Stimulated activated CD8-positive, alpha-beta memory T cell treated with anti-CD3 and anti-CD28 coated beads, Interleukin-12 subunit alpha, Interleukin-12 subunit beta, amount 100 ng/mL, for 24 hours (primary cell): ENCODE measurements around the gene EEA1.

ENCODE experiments used
- DNase-seq: peaks from one replicate; pipeline ENCODE4 v3.0.0-alpha.2; 2020; ENCODE audit errors: extremely low read depth

The EEA1 gene

DNA sequence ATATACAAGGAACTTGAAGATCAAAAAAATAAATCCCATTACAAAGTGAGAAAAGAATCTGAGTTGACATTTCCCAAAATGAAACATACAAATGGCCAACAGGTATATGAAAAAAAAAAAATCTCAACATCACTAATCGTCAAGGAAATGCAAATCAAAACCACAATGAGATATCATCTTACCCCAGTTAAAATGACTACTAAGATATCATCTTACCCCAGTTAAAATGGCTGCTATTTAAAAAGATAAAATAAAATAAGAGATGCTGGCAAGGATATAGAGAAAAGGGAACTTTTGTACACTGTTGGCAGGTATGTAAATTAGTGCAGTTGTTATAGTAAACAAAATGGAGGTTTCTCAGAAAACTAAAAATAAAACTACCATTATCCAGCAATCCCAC lies 181.9 kb downstream of the EEA1 start:
- no peak for DNase-seq

DNA sequence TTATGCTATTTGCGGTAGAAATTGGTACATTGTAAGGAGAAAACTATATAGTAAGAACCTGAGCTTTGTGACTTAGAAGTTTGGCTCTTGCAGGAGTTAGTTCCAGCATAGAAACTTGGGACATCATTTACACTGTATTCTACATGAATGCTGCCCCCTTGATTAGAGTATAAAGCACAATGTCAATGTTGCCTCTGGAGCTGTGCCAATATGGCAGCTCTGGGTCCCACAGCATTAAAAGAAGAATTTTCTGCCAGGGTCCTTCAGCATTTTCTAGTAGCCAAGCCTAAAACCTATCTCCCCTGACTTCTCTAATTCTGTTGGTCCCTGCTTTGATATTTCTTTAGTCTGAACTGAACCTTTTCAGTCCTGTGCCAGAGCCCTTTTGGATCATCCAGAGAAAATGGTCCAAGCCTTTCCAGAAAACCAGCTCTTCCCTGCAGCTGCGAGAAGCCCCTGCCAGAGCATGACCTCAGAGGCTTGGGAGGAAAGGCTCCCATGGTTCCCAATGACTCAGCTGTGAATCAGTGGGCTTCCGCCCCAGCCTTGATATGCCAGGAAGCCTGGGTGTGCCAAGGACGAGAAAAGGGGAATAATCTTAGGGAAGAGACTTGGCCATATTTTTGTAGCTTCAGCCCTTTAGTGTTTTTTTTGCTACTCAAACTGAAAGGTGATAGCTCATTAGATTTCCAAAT lies 183.1 kb downstream of the EEA1 start:
- DNase-seq: no peak

DNA sequence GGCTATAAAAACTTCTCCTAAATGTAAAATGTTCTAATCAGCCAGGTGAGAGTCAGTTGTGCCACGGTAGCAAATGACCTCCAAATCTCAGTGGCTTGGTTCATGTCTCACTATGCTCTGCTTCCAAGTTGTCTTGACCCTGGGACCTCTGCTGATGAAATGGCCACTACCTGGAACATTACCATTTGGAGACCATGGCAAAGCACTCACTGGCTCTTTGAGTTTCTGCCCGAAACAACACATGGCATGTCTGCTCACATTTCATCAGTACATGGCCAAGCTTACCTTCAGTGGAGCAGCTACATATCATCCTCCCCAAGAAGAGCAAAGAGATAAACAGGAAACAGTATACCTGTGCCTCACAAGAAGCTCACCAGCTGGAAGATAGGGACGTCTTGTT lies 186.1 kb downstream of the EEA1 start:
- DNase-seq: no peak

DNA sequence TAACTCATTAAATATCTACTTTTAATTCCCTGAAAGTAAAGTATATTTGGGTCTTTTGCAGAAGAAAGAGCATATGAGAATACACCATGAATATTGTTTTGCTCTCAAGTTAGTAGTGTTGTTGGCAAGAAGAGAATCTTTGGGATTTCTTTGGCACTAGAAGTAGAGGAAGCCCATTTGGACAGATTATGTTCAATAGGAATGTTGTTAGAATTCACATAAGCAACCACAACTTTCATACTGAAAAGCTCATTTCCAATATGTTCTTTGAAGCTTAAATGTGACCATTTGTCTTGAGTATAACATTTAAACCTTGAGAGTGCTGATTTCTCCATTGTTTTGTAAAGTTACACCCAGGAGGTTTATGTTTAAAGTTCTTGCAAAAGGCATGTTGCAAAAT lies 188.7 kb downstream of the EEA1 start:
- DNase-seq: no peak

DNA sequence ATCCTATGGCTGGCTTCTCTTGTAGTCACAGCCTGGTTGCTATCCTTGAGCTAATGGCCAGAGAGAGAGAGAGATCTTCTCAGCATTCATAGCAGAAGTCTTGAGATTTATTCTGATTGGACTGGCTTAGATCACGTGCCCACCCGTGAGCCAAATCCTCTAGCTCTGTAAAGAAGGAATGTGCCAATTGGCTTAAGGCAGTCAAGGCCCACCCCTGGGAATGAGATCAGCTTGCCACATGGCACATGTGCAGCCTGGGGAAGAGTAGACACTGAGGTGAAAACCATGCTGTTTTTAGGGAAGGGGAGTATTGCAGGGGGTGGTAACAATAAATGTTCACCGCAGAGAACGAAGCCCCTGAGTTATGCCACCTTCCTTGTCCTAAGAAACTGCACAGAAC lies 190.0 kb downstream of the EEA1 start:
- no peak for DNase-seq

DNA sequence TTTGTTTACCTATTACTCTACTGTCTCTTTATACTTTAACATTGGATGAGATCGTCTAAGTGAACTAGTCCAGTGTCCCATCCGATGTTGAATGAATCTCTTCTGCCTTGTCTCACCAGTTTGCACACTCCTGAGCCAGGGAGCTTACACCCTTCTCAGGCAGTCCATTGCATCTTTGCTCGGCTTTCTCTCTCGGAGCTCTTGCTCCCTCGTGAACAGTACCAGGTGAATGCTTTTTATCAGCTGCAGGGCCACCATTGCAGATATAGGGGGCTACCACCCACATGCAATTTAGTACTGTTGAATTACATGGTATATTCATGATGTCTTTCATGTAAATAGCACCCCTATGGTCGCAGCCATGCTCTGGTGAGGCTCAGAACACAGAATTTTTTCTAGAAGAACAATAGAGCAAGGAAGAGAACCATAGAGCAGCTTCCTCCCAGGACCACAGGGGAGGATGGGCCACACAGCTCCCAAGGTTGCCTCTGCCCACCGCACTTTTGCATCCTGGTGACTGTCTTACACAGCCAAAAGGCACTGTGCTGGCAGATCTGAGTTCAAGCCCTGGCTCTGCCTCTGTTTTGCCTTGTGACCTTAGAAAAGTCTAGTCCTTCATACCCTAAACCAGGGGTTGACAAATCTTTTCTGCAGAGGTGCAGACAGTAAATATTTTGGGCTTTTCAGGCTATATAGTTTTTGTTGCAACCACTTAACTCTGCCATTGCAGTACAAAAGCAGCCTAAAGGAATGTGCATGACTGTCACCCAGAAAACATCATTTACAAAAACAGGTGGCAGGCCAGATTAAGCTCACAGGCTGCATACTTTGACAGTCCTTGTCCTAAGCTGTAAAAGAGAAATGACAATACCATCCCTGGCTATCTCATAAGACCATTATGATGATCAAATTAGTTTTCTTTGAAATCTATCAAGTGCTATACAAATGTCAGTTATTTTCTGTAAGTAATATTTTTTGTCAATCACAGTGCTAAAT lies 190.9 kb downstream of the EEA1 start:
- DNase-seq: no peak

DNA sequence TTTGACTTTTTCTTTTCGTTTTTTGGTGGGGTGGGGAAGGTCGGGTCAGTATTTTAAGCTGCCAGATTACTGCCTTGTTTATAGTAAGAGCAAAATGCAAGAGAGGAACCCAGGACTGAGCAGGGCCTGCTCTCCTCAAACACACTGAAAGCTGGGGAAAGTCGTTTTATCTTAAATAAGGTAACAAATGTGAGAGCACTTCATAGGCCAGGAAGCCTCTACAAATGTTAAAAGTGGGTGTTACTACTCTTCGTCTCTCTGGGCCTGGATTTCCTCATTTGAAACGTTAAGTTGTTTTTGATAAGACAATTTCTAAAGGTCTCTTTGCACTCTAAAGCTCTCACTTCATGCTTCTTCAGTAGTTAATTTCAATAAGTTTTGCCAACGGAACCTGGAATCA lies 192.5 kb downstream of the EEA1 start:
- no peak for DNase-seq

DNA sequence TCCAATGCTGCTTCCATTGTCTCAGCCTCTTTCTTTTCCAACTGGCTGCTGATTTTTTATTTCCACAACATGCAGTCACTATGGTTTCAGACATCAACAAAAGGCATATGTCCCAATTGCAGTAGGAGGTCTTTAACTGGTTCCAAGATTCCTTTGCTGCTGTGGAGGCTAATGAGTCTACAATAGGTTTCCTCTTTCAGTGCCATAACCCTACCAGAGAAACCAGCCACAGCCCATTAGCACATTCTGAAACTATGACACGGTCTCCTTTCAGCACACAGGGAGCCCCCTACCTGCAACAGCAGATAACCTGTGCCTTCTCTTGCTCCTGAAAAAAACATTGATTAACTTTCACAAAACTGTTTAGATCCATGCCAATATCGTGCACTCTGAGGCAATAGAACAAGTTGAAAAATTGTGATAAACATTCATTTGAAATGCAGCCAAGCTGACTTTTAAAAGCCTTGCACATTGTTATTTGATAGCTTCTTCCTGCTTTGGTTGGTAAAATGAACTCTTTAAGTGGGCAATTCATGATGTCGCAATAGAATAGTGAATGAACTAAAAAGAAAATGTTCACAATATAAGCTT lies 193.9 kb downstream of the EEA1 start:
- no peak for DNase-seq

DNA sequence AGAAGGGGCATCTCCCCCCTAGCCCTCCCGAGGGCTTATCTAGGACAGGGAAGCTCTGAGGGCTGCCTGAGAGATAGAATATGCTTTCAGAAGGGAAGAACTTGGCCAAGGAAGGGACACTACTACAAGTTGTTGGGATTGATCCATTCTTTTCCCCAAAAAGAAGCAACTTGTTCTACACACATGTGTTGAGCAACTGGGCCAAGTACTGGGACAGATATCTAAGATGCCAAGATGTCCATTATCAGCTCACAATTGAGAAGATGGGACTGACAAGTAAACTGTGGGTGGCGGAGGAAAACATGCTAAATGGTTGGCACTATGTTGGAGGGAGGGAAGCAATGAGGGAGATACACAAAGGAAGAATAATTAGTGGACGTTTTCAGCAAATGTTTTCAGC lies 195.4 kb downstream of the EEA1 start:
- no peak for DNase-seq

DNA sequence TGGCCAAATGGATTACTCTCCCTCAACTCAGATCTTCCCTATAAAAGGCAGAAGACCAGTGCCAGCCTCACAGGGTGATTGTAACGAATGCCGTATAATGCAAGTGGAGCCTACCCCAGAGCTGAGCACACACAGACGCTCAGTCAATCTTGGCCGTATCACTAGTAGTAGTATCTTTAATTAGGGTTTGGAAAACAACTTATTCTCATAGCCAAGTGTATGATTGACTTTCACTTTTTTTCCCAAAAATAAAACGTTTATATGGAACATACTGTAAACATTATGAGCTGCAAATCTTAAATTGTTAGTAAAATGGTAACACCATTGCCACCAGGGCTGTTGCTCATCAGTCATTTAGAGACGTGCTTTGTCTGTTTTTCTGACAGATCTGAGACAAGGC lies 195.9 kb downstream of the EEA1 start:
- DNase-seq: no peak

DNA sequence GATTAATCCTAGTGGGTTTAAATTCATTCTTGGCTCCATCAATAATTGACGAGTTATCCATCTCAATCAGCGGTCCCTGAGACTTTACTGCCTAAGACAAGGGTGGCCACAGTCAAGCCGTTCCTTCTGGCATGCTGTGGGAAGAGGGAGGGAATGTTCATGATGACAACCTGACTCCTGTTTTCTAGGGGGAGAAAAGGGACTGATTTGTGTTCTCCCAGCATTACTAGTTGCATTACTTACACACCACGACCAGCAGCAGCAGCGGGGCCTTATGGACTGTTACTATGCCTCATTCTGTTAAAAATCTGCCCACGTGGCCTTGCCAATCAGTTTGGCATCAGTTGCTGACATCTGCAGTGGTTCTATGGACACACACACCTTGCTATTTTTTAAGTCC lies 196.4 kb downstream of the EEA1 start:
- DNase-seq: no peak

DNA sequence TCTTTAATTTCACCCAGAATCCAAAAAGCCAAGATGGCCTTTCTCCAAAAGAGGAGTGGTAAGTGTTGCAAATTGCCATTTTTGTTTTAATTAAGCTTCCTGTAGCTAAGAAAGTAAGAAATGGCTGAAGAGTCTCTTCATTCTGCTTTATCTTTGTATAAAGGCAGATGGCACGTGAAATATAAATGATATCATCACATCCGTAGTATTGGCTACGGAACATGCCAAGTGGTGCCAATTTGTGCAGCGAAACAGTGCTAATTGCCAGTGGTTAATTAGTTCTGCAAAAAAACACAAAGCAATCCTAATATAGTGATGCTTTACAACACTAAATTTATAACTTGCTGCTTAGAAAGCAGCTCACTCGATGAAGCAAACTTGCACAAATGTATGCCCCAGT lies 196.9 kb downstream of the EEA1 start:
- DNase-seq: no peak

DNA sequence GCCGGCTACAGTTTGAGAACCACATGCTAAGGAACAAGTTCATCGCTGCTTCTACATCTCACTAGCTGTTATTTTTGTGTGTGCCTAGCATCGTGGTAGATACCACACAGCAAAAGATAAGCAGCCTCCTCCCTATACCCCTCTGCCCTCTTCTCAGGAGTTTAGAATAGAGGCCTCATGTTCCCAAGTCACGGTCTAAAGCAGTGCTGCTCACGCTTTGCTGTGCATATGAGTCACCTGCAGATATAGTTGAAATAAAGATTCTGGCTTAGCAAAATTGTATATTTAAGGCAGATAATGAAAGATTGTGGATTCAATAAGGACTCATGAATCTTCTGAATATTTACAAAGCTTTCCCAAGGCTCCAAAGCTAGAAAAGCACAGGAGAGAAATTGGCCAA lies 198.3 kb downstream of the EEA1 start:
- DNase-seq: no peak

DNA sequence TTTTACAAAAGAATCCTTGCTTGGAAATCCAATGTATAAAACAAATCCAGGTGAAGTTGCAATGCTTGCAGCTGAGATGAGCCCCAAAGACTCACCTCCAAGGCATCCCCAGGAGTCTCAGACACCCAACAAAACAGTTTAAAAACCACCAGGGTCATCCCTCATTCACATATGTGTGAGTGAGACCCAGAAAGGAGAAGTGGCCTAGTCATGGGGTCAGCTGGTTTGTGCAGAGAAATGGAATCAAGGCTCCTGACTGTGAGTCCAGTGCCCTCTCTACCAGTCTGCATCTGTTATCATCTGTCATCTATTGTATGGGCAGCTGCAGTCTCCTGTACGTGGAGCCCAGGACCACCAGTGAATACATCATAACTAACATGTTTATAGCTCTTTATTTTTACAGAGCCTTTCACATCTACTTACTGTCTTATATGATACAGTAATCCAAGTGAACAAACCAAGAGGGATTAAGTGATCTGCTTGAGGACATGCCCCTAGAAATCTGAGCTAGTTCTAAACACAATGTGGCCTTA lies 199.3 kb downstream of the EEA1 start:
- DNase-seq: no peak

DNA sequence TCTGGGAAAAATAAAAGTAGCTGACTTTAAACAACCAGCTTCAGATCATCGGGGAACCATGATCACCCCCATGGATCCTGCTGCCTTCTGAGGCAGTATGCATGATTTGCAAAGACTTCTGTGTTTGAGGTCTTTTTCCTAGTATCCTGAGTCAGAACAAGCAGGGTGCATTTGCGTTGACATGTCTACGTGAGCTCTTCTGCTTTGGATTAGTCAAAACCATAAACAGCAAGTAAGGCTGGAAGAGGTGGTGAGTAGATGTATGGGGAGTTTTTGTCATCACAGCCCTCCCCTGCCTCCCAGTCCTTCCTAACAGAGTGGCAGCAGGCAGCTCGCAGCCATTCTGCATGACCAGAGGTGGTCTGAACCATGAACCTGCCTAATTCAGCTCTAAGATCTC lies 202.2 kb downstream of the EEA1 start:
- DNase-seq: no peak

DNA sequence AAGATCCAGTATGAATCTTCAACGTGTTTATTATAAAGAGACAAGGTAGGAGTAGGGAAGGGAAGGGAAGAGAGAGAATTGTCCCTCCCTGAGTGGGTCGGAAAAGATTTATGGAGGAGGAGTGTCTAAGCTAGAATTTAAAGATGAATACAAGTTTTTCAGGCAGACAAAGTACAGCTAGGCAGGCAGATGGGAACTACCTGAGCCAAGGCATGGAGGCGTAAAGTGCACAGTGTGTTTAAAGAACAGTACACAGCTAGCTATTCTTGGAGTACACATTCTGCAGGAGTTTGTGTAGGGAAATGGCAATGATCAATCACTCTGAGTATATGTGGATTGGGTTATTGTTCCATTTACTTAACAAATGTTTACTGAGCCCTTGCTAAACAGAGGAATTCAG lies 206.2 kb downstream of the EEA1 start:
- no peak for DNase-seq

DNA sequence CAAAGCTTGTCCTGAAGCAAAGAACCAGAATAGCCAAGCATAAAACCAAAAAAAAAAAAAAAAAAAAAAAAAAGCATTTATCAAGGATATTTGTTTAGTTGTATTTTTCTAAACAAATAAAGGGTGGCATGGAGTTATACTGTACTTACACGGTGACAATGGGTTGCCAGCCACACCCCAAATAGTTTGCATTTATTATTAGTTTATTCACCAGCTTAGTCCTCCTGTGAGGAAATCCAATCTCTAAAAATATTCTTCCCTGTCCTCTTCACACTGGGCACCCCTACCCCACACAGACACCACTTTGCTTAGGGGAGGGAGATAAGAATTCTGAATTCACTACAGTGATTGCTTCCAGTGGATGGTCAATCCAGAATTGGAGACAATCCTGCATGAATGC lies 207.4 kb downstream of the EEA1 start:
- DNase-seq: no peak

DNA sequence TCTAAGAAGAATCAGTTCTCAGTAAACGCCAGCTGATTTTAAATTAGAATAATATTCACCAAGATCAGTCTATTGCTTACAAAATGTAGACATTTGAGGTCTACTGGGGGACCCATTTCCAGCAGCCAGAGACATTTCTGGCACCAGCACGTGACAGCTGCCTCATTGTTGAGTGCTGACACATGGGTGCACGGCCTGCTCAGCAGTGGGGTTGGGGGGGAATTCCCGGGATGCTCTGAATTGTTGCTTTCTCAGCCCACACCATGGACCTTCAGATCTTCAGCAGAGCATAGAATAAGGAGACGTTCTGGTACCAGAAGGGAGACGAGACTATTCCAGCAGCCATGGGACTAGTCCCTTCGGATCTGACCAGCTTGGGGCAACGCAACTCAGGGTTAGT lies 208.0 kb downstream of the EEA1 start:
- DNase-seq: no peak
